ENCODE data around the gene TPSG1. TPM values are rescaled to one million over a fixed set of nuclear protein-coding genes. Genes with fewer than 3 reads are reported as not detected.

TPSG1 gene
- total and polyA plus RNA-seq, 11 donors, result not detected

DNA sequence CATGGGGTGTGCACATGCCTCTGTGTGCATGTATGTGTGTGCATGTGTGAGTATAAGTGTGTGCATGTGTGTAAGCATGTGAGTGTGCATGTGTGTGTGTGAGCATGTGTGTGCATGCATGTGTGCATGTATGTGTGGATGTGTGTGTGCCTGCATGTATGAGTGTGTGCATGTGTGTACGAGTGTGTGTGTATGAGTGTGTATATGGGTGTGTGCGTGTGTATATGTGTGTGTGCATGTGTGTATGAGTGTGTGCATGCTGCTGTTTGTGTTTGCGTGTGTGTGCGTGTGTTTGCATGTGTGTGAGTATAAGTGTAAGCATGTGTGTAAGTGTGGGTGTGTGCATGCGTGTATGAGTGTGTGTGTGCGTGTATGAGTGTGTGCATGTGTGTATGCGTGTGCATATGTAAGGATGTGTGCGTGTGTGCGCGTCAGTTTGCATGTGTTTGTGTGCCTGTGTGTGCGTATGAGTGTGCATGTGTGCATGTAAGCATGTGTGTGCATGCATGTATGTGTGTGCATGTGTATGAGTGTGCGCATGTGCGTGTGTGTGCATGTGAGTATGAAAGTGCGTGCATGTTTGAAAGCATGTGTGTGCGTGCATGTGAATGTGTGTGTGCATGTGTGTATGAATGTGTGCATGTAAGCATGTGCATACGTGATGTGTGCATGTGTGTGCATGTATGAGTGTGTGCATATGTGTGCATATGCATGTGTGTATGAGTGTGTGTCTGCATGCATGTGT, 39.4 kb upstream of the TPSG1 start:
- Histone ChIP-seq H3K4me1 (no peaks in the 10 kb centered on the region), H3K27ac (no peak overlapping the region), H3K4me3 (no peak overlapping the region), H3K36me3 (no peaks in the 10 kb centered on the region), H3K9me3 (no peaks in the 10 kb centered on the region), H3K27me3 (peaks cover 0 to 39% (median 27%) of the 10 kb centered on the region in 9 donors)
- TF ChIP-seq, protein P1, sequence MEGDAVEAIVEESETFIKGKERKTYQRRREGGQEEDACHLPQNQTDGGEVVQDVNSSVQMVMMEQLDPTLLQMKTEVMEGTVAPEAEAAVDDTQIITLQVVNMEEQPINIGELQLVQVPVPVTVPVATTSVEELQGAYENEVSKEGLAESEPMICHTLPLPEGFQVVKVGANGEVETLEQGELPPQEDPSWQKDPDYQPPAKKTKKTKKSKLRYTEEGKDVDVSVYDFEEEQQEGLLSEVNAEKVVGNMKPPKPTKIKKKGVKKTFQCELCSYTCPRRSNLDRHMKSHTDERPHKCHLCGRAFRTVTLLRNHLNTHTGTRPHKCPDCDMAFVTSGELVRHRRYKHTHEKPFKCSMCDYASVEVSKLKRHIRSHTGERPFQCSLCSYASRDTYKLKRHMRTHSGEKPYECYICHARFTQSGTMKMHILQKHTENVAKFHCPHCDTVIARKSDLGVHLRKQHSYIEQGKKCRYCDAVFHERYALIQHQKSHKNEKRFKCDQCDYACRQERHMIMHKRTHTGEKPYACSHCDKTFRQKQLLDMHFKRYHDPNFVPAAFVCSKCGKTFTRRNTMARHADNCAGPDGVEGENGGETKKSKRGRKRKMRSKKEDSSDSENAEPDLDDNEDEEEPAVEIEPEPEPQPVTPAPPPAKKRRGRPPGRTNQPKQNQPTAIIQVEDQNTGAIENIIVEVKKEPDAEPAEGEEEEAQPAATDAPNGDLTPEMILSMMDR (IDR thresholded peaks at IDR 0.05), result no peak
- no peak for TF ChIP-seq POLR2A (IDR thresholded peaks at IDR 0.05)
- WGBS, 4 donors, result 81 to 97% (median 93%) methylated on average over 16 of the region's 16 CpGs
- no peak for ATAC-seq
- intact Hi-C loops (cut with DNase I), result no loop called here
- DNase-seq, result peak in 1 of 5 donors; percentile 7

DNA sequence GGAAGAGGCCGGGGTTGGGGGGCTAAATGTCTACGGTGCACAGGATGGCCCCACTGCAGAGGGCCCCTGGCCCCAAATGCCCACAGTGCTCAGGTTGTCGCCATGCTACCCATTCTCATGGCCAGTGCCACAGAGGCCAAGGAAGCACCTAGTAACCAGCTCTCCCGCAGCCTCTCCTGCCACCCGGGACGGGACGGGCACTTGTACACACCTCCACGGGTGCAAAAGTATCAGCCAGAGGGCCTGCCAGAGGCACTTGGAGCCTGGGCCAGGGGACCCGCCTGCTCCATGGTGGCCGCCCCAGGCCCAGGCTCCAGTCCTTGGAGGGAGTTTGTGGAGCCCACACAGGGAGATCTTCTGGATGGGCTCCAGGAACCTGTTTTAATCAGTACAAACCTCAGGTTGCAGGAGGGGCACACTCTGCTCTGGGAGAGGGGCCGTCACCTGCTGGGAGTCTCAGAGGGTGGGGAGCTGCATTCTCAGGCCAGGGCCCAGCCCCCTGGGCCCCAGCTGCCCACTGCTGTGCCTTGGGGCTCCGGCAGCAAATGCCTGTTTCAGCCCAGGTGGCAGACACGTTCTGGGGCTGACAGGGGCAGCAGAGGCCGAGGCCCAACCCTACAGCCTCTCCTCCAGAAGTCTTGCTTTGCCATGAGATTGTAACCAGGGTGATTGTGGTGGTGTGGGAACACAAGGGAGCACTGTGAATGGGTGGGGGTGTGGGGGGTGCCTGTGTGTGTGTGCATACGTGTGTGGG, 38.7 kb upstream of the TPSG1 start:
- 72 to 75% (median 74%) methylated on average over 11 to 15 of the region's 15 CpGs for WGBS, 4 donors
- no peak for TF ChIP-seq POLR2A (IDR thresholded peaks at IDR 0.05)
- TF ChIP-seq, protein P1 (IDR thresholded peaks at IDR 0.05), result no peak
- no peak for ATAC-seq

DNA sequence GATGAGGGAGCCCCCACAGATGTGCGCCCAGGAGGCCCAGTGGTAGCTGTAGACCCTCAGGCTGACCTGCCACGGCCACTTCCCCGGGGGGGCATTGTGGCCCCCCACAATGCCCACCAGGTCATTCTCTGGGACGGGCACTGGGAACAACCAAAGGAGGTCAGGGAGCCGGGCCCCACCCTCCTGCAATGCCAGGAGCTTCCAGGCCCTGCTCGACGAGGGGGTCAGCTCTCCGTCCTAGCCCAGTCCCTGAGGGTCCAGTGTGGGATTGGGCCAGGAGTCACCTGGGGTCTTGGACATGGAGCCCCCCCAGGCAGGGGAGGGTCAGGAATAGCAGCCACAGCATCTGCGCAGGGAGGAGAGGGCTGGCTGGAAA, 37.8 kb upstream of the TPSG1 start:
- Histone ChIP-seq H3K36me3 (no peaks in the 10 kb centered on the region), H3K27ac (no peak overlapping the region), H3K9me3 (no peaks in the 10 kb centered on the region), H3K4me3 (no peak overlapping the region), H3K4me1 (peaks cover 0 to 6% (median 0%) of the 10 kb centered on the region in 12 donors), H3K27me3 (peaks cover 4 to 52% (median 36%) of the 10 kb centered on the region in 9 donors)
- intact Hi-C loops (cut with DNase I), result no loop called here
- ATAC-seq (no peak), DNase-seq (peak in 1 of 5 donors; percentile 14)
- WGBS, 4 donors, result 80 to 91% (median 82%) methylated on average over 7 to 9 of the region's 9 CpGs
- TF ChIP-seq, protein P1 (IDR thresholded peaks at IDR 0.05), result no peak
- TF ChIP-seq POLR2A (IDR thresholded peaks at IDR 0.05), result no peak

More for the DNA sequence above, 38.7 kb upstream of the TPSG1 start:
- DNase-seq, result peak in 2 of 5 donors; percentile 15 to 16
- Histone ChIP-seq H3K4me1 (peaks cover 0 to 6% (median 0%) of the 10 kb centered on the region in 12 donors), H3K27ac (no peak overlapping the region), H3K36me3 (no peaks in the 10 kb centered on the region), H3K4me3 (no peak overlapping the region), H3K27me3 (peaks cover 4 to 47% (median 32%) of the 10 kb centered on the region in 9 donors), H3K9me3 (no peaks in the 10 kb centered on the region)
- intact Hi-C loops (cut with DNase I), result no loop called here

DNA sequence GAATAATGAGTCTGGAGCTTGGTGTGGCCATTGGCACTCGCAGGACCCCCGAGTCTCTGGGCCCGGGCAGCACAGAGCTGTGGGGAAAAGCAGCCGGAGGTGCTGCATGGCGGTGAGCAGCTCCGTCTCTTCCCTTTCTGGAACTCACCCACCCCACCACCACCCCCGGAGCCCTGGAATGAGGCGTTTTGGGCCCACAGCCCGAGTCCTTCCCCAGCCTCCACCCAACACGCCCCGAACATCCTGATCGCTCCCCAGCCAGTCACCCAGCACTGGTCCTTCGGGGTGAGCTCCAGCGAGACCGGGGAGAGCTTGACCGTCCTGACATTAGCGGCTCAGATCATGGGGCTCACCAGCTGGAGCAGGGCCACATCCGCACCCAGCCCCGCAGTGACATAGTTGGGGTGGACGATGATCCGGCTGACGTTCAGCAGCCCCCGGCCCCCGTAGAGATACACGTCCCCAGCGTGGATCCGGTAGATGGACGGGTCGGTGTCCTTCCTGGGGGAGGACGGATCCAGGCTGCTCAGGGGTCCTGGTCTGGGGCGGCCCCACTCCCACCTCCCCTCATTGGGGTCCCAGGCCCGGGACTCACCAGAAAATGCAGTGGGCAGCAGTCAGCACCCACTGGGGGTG, 37.3 kb upstream of the TPSG1 start:
- H3K27me3 ChIP-seq, result peaks cover 4 to 57% (median 36%) of the 10 kb centered on the region in 9 donors
- WGBS, 4 donors, result 80 to 86% (median 83%) methylated on average over 19 to 32 of the region's 32 CpGs

More for the DNA sequence above, 37.3 kb upstream of the TPSG1 start:
- ATAC-seq (no peak), DNase-seq (peak in 1 of 5 donors; percentile 19)
- no peaks in the 10 kb centered on the region for H3K9me3 ChIP-seq
- no peak for TF ChIP-seq POLR2A (IDR thresholded peaks at IDR 0.05)
- TF ChIP-seq, protein P1 (IDR thresholded peaks at IDR 0.05), result no peak
- peaks cover 0 to 6% (median 0%) of the 10 kb centered on the region in 12 donors for H3K4me1 ChIP-seq
- no peak overlapping the region for H3K4me3 ChIP-seq
- no peaks in the 10 kb centered on the region for H3K36me3 ChIP-seq
- intact Hi-C loops (cut with DNase I), result no loop called here
- H3K27ac ChIP-seq, result no peak overlapping the region

Measured in heart left ventricle (tissue), 16 donors.